T-helper 2 cell treated with Interferon-gamma antibody and Interleukin-4, amounts not matched to agents 100 ng/mL and 5 ng/mL, for 36 hours (primary cell): Measurements from ENCODE around the gene CMIP. TPM values are rescaled to one million over a fixed set of nuclear protein-coding genes. Genes with fewer than 3 reads are reported as not detected.

Source experiments
- intact Hi-C: fragments of 100-400 bp; cut with micrococcal nuclease; formaldehyde crosslinking; loops from one replicate; pipeline ENCODE4 v1.15.1; 2023
- total RNA-seq: library from RNA; stranded (reverse); gene quantifications from 2 replicates; pipeline ENCODE4 v1.2.3, GENCODE V29; 2022

CMIP gene
- total RNA-seq, 1 donor from 2014 or later, result 64.3 TPM

GRCh38 chr16:81630635-81631031 is 186.0 kb downstream of the CMIP start:
- intact Hi-C loops, result loop anchor here (5.0 kb wide), 1 partner anchor 87 kb away; no protein-coding TSS in a partner anchor

- intact Hi-C loops, result loop anchor here (1.0 to 5.0 kb wide), 3 partner anchors 16 to 318 kb away; partner anchors contain the start of gene GAN
Observed at GRCh38 chr16:81632392-81633146, 188.0 kb downstream of the CMIP start.

GRCh38 chr16:81633147-81633619 is 188.6 kb downstream of the CMIP start:
- intact Hi-C loops, result loop anchor here (2.0 to 5.0 kb wide), 2 partner anchors 84 to 318 kb away; partner anchors contain the start of gene GAN

- intact Hi-C loops, result loop anchor here (2.0 to 5.0 kb wide), 2 partner anchors 83 to 319 kb away; partner anchors contain the start of gene GAN
Observed at GRCh38 chr16:81633680-81634379, 189.2 kb downstream of the CMIP start.

GRCh38 chr16:81634380-81635062 is 189.9 kb downstream of the CMIP start:
- intact Hi-C loops, result loop anchor here (5.0 kb wide), 1 partner anchor 83 kb away; no protein-coding TSS in a partner anchor

GRCh38 chr16:81635063-81635937 is 190.7 kb downstream of the CMIP start:
- intact Hi-C loops, result no loop called here

- intact Hi-C loops, result no loop called here
Observed at GRCh38 chr16:81636298-81636993, 191.8 kb downstream of the CMIP start.

GRCh38 chr16:81637336-81638235 is 193.0 kb downstream of the CMIP start:
- intact Hi-C loops, result no loop called here

- intact Hi-C loops, result no loop called here
Observed at GRCh38 chr16:81638286-81638945, 193.8 kb downstream of the CMIP start.

GRCh38 chr16:81639348-81639747 is 194.7 kb downstream of the CMIP start:
- intact Hi-C loops, result no loop called here

- intact Hi-C loops, result no loop called here
Observed at GRCh38 chr16:81639931-81640680, 195.5 kb downstream of the CMIP start.

GRCh38 chr16:81640681-81641070 is 196.1 kb downstream of the CMIP start:
- intact Hi-C loops, result no loop called here

- intact Hi-C loops, result no loop called here
Observed at GRCh38 chr16:81641395-81642106, 196.9 kb downstream of the CMIP start.

GRCh38 chr16:81642107-81642436 is 197.5 kb downstream of the CMIP start:
- intact Hi-C loops, result no loop called here

- intact Hi-C loops, result no loop called here
Observed at GRCh38 chr16:81642943-81643342, 198.3 kb downstream of the CMIP start.

GRCh38 chr16:81645266-81645694 is 200.7 kb downstream of the CMIP start:
- intact Hi-C loops, result no loop called here

GRCh38 chr16:81645925-81646324 is 201.3 kb downstream of the CMIP start:
- intact Hi-C loops, result no loop called here
